ENCODE data around the gene ITGB7. TPM values are rescaled to one million over a fixed set of nuclear protein-coding genes. Genes with fewer than 3 reads are reported as not detected.
"Not testable (repeated sequence)": the region's sequence is repeated elsewhere in the genome, so short reads cannot be mapped to it uniquely, and the experiment has no call there.

Gene ITGB7
- polyA plus RNA-seq, 1 of the 3 experiments (the other 2 are of a cell fraction), result 0.25 TPM

DNA sequence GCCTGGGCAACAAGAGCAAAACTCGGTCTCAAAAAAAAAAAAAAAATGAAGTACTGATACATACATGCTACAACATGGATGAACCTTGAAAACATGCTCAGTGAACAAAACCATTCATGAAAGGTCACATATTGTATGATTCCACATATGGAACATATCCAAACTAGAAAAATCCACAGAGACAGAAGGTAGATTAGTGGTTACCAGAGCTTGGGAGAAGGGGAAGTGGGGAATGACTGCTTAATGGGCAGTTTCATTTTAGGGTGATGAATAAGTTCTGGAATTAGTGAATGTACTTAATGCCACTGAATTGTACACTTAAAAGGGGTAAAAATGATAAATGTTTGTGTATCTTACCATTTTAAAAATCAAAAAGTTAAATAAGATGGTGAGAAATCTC lies 2.7 kb downstream of the ITGB7 start:
- Histone ChIP-seq H2AFZ (ENCODE audit: low read depth) (no peak overlapping the region), H4K20me1 (ENCODE audit: insufficient read depth) (no peaks in the 10 kb centered on the region), H3F3A (replicated peaks; ENCODE audit: insufficient read depth) (peaks cover 9% of the 10 kb centered on the region), H3K9me3 (no peaks in the 10 kb centered on the region), H3K9ac (no peak overlapping the region), H3K4me3 (ENCODE audit: low read depth in 2 of 2, low read length in 1 of 2) (no peak overlapping the region), H3K9me2 (no peaks in the 10 kb centered on the region), H3K4me2 (no peak overlapping the region), H3K4me1 (ENCODE audit: control insufficient read depth in 1 of 2, insufficient read depth in 2 of 2, low read depth in 1 of 2, low read length in 1 of 2) (peaks cover 0 to 7% of the 10 kb centered on the region in 2 experiments; a peak in 1 of 4 replicates), H3K27me3 (ENCODE audit: insufficient read depth) (no peaks in the 10 kb centered on the region), H3K27ac (ENCODE audit: low read depth in 2 of 2, low read length in 1 of 2) (no peak overlapping the region), H3K79me2 (ENCODE audit: insufficient read depth) (no peaks in the 10 kb centered on the region), H3K36me3 (replicated peaks in 1 of 2; ENCODE audit: control insufficient read depth in 1 of 2, insufficient read depth in 2 of 2, low read length in 1 of 2) (no peaks in the 10 kb centered on the region)
- WGBS (ENCODE audit: low lambda C conversion rate), result 100% methylated on average over 1 of the region's 1 CpG
- TF ChIP-seq, protein P1, sequence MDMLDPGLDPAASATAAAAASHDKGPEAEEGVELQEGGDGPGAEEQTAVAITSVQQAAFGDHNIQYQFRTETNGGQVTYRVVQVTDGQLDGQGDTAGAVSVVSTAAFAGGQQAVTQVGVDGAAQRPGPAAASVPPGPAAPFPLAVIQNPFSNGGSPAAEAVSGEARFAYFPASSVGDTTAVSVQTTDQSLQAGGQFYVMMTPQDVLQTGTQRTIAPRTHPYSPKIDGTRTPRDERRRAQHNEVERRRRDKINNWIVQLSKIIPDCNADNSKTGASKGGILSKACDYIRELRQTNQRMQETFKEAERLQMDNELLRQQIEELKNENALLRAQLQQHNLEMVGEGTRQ (IDR thresholded peaks at IDR 0.05; ENCODE audit: borderline replicate concordance, low read depth, low read length), result no peak
- TF ChIP-seq, protein P2, sequence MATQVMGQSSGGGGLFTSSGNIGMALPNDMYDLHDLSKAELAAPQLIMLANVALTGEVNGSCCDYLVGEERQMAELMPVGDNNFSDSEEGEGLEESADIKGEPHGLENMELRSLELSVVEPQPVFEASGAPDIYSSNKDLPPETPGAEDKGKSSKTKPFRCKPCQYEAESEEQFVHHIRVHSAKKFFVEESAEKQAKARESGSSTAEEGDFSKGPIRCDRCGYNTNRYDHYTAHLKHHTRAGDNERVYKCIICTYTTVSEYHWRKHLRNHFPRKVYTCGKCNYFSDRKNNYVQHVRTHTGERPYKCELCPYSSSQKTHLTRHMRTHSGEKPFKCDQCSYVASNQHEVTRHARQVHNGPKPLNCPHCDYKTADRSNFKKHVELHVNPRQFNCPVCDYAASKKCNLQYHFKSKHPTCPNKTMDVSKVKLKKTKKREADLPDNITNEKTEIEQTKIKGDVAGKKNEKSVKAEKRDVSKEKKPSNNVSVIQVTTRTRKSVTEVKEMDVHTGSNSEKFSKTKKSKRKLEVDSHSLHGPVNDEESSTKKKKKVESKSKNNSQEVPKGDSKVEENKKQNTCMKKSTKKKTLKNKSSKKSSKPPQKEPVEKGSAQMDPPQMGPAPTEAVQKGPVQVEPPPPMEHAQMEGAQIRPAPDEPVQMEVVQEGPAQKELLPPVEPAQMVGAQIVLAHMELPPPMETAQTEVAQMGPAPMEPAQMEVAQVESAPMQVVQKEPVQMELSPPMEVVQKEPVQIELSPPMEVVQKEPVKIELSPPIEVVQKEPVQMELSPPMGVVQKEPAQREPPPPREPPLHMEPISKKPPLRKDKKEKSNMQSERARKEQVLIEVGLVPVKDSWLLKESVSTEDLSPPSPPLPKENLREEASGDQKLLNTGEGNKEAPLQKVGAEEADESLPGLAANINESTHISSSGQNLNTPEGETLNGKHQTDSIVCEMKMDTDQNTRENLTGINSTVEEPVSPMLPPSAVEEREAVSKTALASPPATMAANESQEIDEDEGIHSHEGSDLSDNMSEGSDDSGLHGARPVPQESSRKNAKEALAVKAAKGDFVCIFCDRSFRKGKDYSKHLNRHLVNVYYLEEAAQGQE (IDR thresholded peaks at IDR 0.05; ENCODE audit: low read depth, low read length), result no peak
- TF ChIP-seq CHD2 (IDR thresholded peaks at IDR 0.05; ENCODE audit: low read length, partially characterized antibody) (no peak), GATA2 (CRISPR knock-in tag; IDR thresholded peaks at IDR 0.05) (no peak), NFIC (IDR thresholded peaks at IDR 0.05; ENCODE audit: borderline replicate concordance) (no peak), TCF12 (IDR thresholded peaks at IDR 0.05) (no peak), SMC3 (IDR thresholded peaks at IDR 0.05; ENCODE audit: low read depth, low read length) (no peak), MEF2A (IDR thresholded peaks at IDR 0.05; ENCODE audit: borderline replicate concordance, low read depth) (no peak), JUND (IDR thresholded peaks at IDR 0.05) (no peak), MAX (IDR thresholded peaks at IDR 0.05; ENCODE audit: low read depth) (no peak), MXI1 (IDR thresholded peaks at IDR 0.05; ENCODE audit: low read depth, low read length) (no peak), USF1 (IDR thresholded peaks at IDR 0.05; ENCODE audit: borderline replicate concordance, low read depth) (no peak), FOXJ3 (CRISPR knock-in tag; IDR thresholded peaks at IDR 0.05) (no peak), TAF1 (IDR thresholded peaks at IDR 0.05; ENCODE audit: borderline replicate concordance, low read depth, low read length) (no peak), ELF1 (IDR thresholded peaks at IDR 0.05) (no peak), SIN3A (IDR thresholded peaks at IDR 0.05; ENCODE audit: borderline replicate concordance, low read depth, low read length) (no peak), RFX5 (IDR thresholded peaks at IDR 0.05; ENCODE audit: low read length) (no peak), RXRA (IDR thresholded peaks at IDR 0.05; ENCODE audit: borderline replicate concordance, low read depth) (no peak)
- TF ChIP-seq, protein P3, sequence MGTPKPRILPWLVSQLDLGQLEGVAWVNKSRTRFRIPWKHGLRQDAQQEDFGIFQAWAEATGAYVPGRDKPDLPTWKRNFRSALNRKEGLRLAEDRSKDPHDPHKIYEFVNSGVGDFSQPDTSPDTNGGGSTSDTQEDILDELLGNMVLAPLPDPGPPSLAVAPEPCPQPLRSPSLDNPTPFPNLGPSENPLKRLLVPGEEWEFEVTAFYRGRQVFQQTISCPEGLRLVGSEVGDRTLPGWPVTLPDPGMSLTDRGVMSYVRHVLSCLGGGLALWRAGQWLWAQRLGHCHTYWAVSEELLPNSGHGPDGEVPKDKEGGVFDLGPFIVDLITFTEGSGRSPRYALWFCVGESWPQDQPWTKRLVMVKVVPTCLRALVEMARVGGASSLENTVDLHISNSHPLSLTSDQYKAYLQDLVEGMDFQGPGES (IDR thresholded peaks at IDR 0.05; ENCODE audit: low read depth, low read length), result no peak
- TF ChIP-seq, protein P4, sequence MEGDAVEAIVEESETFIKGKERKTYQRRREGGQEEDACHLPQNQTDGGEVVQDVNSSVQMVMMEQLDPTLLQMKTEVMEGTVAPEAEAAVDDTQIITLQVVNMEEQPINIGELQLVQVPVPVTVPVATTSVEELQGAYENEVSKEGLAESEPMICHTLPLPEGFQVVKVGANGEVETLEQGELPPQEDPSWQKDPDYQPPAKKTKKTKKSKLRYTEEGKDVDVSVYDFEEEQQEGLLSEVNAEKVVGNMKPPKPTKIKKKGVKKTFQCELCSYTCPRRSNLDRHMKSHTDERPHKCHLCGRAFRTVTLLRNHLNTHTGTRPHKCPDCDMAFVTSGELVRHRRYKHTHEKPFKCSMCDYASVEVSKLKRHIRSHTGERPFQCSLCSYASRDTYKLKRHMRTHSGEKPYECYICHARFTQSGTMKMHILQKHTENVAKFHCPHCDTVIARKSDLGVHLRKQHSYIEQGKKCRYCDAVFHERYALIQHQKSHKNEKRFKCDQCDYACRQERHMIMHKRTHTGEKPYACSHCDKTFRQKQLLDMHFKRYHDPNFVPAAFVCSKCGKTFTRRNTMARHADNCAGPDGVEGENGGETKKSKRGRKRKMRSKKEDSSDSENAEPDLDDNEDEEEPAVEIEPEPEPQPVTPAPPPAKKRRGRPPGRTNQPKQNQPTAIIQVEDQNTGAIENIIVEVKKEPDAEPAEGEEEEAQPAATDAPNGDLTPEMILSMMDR (IDR thresholded peaks at IDR 0.05), result no peak
- no peak for DNase-seq
- POLR2A ChIA-PET, result no interaction called here
- CTCF ChIA-PET, result interaction anchor here (0.8 to 1.2 kb wide), 5 partner anchors 17 to 68 kb away, joined by 3 read pairs; a partner anchor contains a TSS

DNA sequence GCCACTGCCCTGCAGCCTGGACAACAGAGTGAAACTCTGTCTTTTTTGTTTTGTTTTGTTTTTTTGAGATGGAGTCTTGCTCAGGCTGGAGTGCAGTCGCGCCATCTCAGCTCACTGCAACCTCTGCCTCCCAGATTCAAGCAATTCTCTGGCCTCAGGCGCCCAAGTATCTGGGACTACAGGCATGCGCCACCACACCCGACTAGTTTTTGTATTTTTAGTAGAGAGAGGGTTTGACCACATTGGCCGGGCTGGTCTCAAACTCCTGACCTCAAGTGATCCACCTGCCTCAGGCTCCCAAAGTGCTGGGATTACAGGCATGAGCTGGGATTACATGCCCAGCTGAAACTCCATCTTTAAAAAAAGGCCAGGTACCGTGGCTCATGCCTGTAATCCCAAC lies 4.7 kb downstream of the ITGB7 start:
- CTCF ChIA-PET, result interaction anchor here (1.1 to 9.5 kb wide), 6 partner anchors 9 to 136 kb away, joined by 3 to 181 read pairs (median 8); partner anchors contain the start of genes ESPL1 and ITGB7
- H3K9me2 ChIP-seq; H3K27ac ChIP-seq (ENCODE audit: low read depth in 2 of 2, low read length in 1 of 2); H3K79me2 ChIP-seq (ENCODE audit: insufficient read depth); H3K4me1 ChIP-seq (ENCODE audit: control insufficient read depth in 1 of 2, insufficient read depth in 2 of 2, low read depth in 1 of 2, low read length in 1 of 2); H3K4me2 ChIP-seq; H2AFZ ChIP-seq (ENCODE audit: low read depth); H3K9ac ChIP-seq; H3K4me3 ChIP-seq (ENCODE audit: low read depth in 2 of 2, low read length in 1 of 2); H3K27me3 ChIP-seq (ENCODE audit: insufficient read depth); H4K20me1 ChIP-seq (ENCODE audit: insufficient read depth); H3K9me3 ChIP-seq; H3K36me3 ChIP-seq (replicated peaks in 1 of 2; ENCODE audit: control insufficient read depth in 1 of 2, insufficient read depth in 2 of 2, low read length in 1 of 2); H3F3A ChIP-seq (replicated peaks; ENCODE audit: insufficient read depth); DNase-seq; POLR2A ChIA-PET: not testable (repeated sequence)
- 80% methylated on average over 7 of the region's 7 CpGs for WGBS (ENCODE audit: low lambda C conversion rate)
